Stimulated activated naive CD8-positive, alpha-beta T cell treated with anti-CD3 and anti-CD28 coated beads, Interleukin-15, Interleukin-2, amounts not matched to agents 100 U/mL and 50 U/mL, for 24 hours (primary cell): ENCODE data around the gene ST6GALNAC2.

Experiments
- ATAC-seq: fragments of 150-1000 bp; cut with Tn5 transposase; one replicate; pipeline ENCODE4 v1.10.0; 2021
- DNase-seq: peaks from one replicate; pipeline ENCODE4 v3.0.0; 2021

ST6GALNAC2 gene

GRCh38 chr17:76556765-76557367 is 28.8 kb downstream of the ST6GALNAC2 start:
- ATAC-seq (peak; percentile 4), DNase-seq (no peak)

GRCh38 chr17:76554131-76554530 is 31.5 kb downstream of the ST6GALNAC2 start:
- ATAC-seq, result no peak
- no peak for DNase-seq

- DNase-seq, result no peak
- no peak for ATAC-seq
Measured at GRCh38 chr17:76553178-76553908, 32.3 kb downstream of the ST6GALNAC2 start.

- no peak for ATAC-seq
- DNase-seq, result no peak
Measured at GRCh38 chr17:76551685-76552084, 34.0 kb downstream of the ST6GALNAC2 start.

GRCh38 chr17:76550712-76551615 is 34.7 kb downstream of the ST6GALNAC2 start:
- ATAC-seq (no peak), DNase-seq (no peak)

- DNase-seq (no peak), ATAC-seq (no peak)
Measured at GRCh38 chr17:76549539-76549938, 36.1 kb downstream of the ST6GALNAC2 start.

GRCh38 chr17:76549215-76549518 is 36.5 kb downstream of the ST6GALNAC2 start:
- ATAC-seq, result no peak
- no peak for DNase-seq

GRCh38 chr17:76548378-76549214 is 37.1 kb downstream of the ST6GALNAC2 start:
- DNase-seq (no peak), ATAC-seq (no peak)

GRCh38 chr17:76547642-76548202 is 37.9 kb downstream of the ST6GALNAC2 start:
- ATAC-seq, result no peak

GRCh38 chr17:76547183-76547641 is 38.4 kb downstream of the ST6GALNAC2 start:
- DNase-seq (peak; percentile 70), ATAC-seq (peak; percentile 73)

More at GRCh38 chr17:76547642-76548202, 37.9 kb downstream of the ST6GALNAC2 start:
- DNase-seq, result no peak

GRCh38 chr17:76546556-76547182 is 39.0 kb downstream of the ST6GALNAC2 start:
- no peak for ATAC-seq
- no peak for DNase-seq

- DNase-seq (no peak), ATAC-seq (no peak)
Measured at GRCh38 chr17:76545918-76546555, 39.6 kb downstream of the ST6GALNAC2 start.

- DNase-seq, result no peak
- no peak for ATAC-seq
Measured at GRCh38 chr17:76544546-76545365, 40.9 kb downstream of the ST6GALNAC2 start.

GRCh38 chr17:76543826-76544545 is 41.7 kb downstream of the ST6GALNAC2 start:
- DNase-seq (no peak), ATAC-seq (no peak)

- DNase-seq, result no peak
Measured at GRCh38 chr17:76543482-76543825, 42.2 kb downstream of the ST6GALNAC2 start.

GRCh38 chr17:76542984-76543383 is 42.7 kb downstream of the ST6GALNAC2 start:
- DNase-seq (no peak), ATAC-seq (no peak)

More at GRCh38 chr17:76543482-76543825, 42.2 kb downstream of the ST6GALNAC2 start:
- no peak for ATAC-seq

GRCh38 chr17:76542566-76542971 is 43.1 kb downstream of the ST6GALNAC2 start:
- ATAC-seq (no peak), DNase-seq (no peak)

- DNase-seq (no peak), ATAC-seq (no peak)
Measured at GRCh38 chr17:76541739-76542454, 43.8 kb downstream of the ST6GALNAC2 start.
